IPS-18c (cell line): ENCODE results near the gene LIN37.
A peak's percentile ranks its signal among the peaks of the same experiment; 100 is the strongest.

Experiments
- H3K4me3 ChIP-seq: 2 replicates; pipeline ENCODE4 v1.7.0; 2013; ENCODE audit warnings: low read depth, mild to moderate bottlenecking, low read length, moderate library complexity; ENCODE audit not compliant: insufficient read depth
- H3K9me3 ChIP-seq: one replicate; pipeline ENCODE4 v1.6.1; 2013; ENCODE audit warnings: mild to moderate bottlenecking, low read length, moderate library complexity; ENCODE audit not compliant: control insufficient read depth, insufficient read depth

Gene LIN37

DNA sequence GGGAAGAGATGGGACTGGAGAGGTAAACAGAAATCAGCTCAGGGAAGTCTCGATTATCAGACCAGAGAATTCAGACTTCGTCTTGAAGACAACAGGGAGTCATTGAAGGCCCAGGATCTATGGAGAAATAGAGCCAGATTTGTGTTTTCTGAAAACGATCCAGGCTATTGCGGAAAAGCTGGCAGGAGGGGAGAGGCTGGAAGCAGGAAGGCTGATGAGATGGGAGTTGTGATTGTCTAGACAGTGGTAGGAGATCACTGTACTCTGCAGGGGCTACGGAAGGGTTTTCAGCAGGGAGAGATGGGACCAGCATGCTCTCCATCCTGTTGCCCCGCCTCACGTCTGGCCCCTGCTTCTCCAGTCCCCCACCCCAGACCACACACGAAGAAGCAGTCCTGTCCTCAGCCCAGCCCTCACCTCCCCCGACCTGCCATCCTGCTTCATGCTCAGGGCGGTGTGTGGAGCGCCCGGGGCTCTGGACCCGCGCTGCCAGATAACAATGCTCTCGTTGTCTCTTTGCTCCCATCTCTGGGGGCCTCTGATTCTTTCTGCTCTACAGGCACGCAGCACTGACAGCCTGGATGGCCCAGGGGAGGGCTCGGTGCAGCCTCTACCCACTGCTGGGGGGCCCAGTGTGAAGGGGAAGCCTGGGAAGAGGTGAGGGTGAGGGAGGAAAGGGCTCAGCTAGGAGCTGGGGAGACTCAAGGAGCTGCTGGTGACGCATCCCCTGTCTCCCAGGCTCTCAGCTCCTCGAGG, 28.9 kb downstream of the LIN37 start:
- peak overlapping the region; percentile 28; the same call in 1 of the 2 replicates for H3K4me3 ChIP-seq
- H3K9me3 ChIP-seq = no peaks in the 10 kb centered on the region

GRCh38 chr19:35777961-35778360, 29.6 kb downstream of the LIN37 start:
- Histone ChIP-seq H3K9me3 (no peaks in the 10 kb centered on the region), H3K4me3 (no peak overlapping the region)

GRCh38 chr19:35779033-35779432, 30.7 kb downstream of the LIN37 start:
- H3K9me3 ChIP-seq = no peaks in the 10 kb centered on the region

DNA sequence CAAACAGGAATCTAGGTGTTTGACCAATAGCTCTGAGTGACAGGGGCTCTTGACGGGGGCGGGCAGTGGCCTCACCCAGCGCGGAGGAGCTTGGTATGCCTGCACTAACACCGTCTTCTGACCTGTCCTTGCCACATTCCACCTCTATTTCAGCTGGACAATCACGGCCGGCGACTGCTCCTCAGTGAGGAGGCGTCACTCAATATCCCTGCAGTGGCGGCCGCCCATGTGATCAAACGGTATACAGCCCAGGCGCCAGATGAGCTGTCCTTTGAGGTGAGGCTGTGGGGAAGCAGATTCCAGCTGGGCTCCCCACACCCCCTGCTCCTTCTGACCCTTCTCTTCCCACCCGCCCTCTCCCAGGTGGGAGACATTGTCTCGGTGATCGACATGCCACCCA, 31.7 kb downstream of the LIN37 start:
- no peaks in the 10 kb centered on the region for H3K9me3 ChIP-seq
- no peak overlapping the region for H3K4me3 ChIP-seq

More at GRCh38 chr19:35779033-35779432, 30.7 kb downstream of the LIN37 start:
- H3K4me3 ChIP-seq = no peak overlapping the region

GRCh38 chr19:35780717-35781116, 32.3 kb downstream of the LIN37 start:
- H3K9me3 ChIP-seq = no peaks in the 10 kb centered on the region
- no peak overlapping the region for H3K4me3 ChIP-seq

GRCh38 chr19:35781650-35782049, 33.3 kb downstream of the LIN37 start:
- no peak overlapping the region for H3K4me3 ChIP-seq
- H3K9me3 ChIP-seq = no peaks in the 10 kb centered on the region

GRCh38 chr19:35782589-35782988, 34.2 kb downstream of the LIN37 start:
- no peak overlapping the region for H3K4me3 ChIP-seq

DNA sequence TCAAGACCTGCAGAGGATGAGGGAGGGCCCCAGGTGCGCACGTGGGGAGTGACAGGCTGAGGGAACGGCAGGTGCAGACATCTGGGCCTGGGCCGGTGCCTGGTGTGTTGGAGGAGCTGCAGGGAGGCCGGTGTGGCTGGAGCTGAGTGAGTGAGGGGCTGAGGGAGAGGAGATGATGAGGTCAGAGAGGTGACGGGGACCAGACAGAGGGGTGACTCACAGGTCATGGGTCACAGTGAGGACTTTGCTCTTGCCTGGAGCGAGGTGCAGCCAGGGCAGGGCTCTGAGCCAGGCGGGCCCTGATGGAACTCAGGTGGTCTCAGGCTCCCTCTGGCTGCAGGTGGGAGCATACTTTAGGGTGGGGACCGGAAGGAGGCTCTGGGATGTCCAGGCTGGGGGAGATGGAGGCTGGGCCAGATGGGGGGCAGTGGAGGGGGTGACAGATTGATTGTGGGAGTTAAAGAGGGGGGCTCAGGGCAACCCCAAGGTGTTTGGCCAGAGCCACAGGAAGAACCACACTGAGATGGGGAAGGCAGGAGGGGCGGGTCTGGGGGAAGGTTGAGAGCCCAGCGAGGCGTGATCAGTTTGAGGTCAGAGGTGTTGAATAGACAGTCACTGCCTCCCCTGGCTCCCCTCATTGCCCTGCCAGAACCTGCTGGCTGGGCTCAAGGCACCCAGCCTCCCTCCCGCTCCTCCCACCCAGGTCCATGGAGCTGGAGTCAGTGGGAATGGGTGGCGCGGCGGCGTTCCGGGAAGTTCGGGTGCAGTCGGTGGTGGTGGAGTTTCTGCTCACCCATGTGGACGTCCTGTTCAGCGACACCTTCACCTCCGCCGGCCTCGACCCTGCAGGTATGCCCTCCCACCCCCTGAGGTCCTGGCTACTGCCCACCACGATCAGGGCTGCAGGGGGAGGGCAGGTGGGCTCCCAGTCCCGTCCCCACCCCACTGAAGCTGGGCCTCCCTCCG, 35.4 kb downstream of the LIN37 start:
- H3K4me3 ChIP-seq = peak overlapping the region; percentile 53

More at GRCh38 chr19:35782589-35782988, 34.2 kb downstream of the LIN37 start:
- H3K9me3 ChIP-seq = no peaks in the 10 kb centered on the region

DNA sequence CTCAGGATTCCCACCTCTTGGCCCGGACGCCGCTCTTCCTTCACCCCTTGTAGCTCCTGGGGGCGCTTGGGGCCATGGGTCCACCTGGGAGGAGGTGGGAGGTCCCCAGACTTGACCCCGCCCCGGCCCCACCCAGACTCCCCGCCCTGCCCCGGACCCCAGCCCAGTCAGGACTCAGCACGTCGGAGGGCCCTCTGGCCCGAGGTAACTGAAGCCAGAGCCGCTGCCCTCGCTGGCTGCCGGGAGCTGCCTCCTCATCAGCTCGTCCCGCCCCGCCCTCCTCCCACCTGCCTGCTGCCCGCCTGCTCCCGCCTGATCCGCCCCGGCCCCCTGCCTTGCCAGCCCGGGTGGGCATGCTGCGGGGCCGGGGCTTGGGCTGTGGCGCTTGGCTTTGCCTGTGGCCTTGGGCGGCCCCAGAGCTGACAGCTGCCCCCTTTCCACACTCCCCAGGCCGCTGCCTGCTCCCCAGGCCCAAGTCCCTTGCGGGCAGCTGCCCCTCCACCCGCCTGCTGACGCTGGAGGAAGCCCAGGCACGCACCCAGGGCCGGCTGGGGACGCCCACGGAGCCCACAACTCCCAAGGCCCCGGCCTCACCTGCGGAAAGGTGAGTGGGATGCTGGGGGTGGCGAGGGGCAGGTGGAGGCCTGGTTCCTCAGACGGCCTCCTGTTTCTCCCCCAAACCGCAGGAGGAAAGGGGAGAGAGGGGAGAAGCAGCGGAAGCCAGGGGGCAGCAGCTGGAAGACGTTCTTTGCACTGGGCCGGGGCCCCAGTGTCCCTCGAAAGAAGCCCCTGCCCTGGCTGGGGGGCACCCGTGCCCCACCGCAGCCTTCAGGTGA, 36.3 kb downstream of the LIN37 start:
- Histone ChIP-seq H3K4me3 (peak overlapping the region; percentile 62), H3K9me3 (no peaks in the 10 kb centered on the region)

More for the DNA sequence above, 35.4 kb downstream of the LIN37 start:
- H3K9me3 ChIP-seq = no peaks in the 10 kb centered on the region

GRCh38 chr19:35785339-35785627, 36.9 kb downstream of the LIN37 start:
- H3K9me3 ChIP-seq = no peaks in the 10 kb centered on the region
- peak overlapping the region; percentile 62 for H3K4me3 ChIP-seq

DNA sequence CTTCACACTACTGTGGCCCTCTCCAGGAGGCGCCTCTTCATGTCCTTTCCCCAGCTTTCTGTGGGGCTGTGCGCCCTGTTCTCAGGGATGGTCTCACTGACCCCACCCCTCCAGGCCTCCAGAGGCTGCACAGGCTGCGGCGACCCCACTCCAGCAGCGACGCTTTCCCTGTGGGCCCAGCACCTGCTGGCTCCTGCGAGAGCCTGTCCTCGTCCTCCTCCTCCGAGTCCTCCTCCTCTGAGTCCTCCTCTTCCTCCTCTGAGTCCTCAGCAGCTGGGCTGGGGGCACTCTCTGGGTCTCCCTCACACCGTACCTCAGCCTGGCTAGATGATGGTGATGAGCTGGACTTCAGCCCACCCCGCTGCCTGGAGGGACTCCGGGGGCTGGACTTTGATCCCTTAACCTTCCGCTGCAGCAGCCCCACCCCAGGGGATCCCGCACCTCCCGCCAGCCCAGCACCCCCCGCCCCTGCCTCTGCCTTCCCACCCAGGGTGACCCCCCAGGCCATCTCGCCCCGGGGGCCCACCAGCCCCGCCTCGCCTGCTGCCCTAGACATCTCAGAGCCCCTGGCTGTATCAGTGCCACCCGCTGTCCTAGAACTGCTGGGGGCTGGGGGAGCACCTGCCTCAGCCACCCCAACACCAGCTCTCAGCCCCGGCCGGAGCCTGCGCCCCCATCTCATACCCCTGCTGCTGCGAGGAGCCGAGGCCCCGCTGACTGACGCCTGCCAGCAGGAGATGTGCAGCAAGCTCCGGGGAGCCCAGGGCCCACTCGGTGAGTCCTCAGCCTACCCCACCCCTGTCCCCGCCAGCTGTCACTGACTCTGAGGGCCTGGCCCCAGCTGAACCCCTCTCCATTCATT, 38.2 kb downstream of the LIN37 start:
- Histone ChIP-seq H3K9me3 (no peaks in the 10 kb centered on the region), H3K4me3 (no peak overlapping the region)

- Histone ChIP-seq H3K4me3 (no peak overlapping the region), H3K9me3 (no peaks in the 10 kb centered on the region)
Observed at GRCh38 chr19:35787227-35787799, 38.9 kb downstream of the LIN37 start.

- Histone ChIP-seq H3K9me3 (no peaks in the 10 kb centered on the region), H3K4me3 (no peak overlapping the region)
Observed at GRCh38 chr19:35788205-35788960, 40.0 kb downstream of the LIN37 start.

DNA sequence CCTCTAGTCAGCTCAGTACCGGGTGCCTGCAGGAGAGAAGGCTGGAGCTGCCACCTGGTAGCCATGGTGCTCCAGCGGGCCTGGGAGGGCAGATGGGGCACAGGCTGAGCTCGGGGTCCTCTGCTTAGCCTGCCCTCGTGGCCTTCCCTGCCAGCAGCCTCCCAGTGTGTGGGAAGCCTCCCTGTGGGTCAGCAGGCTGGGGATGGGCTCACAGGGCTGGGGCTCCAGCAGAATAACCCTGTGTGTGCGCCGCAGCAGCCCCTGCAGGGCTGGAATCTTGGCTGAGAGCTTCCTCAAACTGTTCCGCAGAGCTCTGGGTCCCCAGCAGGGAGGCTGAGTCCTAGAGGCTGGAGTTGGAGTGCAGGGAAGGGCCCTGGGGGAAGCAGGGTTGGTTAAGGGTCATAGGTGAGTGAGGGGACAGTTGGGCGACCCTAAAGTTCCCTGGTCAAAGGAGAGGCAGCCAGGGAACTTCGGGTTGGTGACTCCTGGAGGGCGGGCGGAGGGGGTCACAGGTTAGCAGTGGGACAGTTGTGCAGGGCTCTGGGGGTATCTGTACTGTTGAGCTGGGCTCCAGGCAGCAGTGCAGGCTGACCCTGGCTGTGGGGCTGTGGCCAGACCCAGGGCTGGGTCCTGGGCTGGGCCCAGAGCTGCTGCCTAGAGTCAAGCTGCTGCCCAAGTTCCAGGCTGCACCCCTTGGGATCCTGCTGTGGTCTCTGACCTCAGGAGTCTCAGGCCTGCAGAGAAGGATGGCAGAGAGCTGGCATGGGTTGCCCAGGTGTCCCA, 41.0 kb downstream of the LIN37 start:
- H3K9me3 ChIP-seq = no peaks in the 10 kb centered on the region

More for the DNA sequence above, 41.0 kb downstream of the LIN37 start:
- H3K4me3 ChIP-seq = no peak overlapping the region
